Nephron (organoid): Measurements from ENCODE around the gene TFAP2B.
A peak's percentile ranks its signal among the peaks of the same experiment; 100 is the strongest.

ENCODE experiments used
- H3K27ac Mint-ChIP-seq, 3 experiments: 2 replicates each; pipeline ENCODE4 v1.8.0; 2020; ENCODE audit warnings: mixed read lengths in 3 of 3, mild to moderate bottlenecking in 2 of 3, moderate library complexity in 1 of 3
- H3K27me3 Mint-ChIP-seq: 2 replicates; pipeline ENCODE4 v1.8.0; 2021; ENCODE audit warnings: low read depth, mild to moderate bottlenecking, moderate library complexity, mixed read lengths
- H3K36me3 Mint-ChIP-seq: 2 replicates; pipeline ENCODE4 v1.8.0; 2020; ENCODE audit warnings: low read depth, mixed read lengths
- H3K4me1 Mint-ChIP-seq: 2 replicates; pipeline ENCODE4 v1.8.0; 2020; ENCODE audit warnings: mixed read lengths
- H3K4me3 Mint-ChIP-seq, 3 experiments: 2 replicates each; pipeline ENCODE4 v1.8.0; 2020; ENCODE audit warnings: mild to moderate bottlenecking in 3 of 3, mixed read lengths in 3 of 3, moderate library complexity in 2 of 3
- H3K9me3 Mint-ChIP-seq: 2 replicates; pipeline ENCODE4 v1.8.0; 2020; ENCODE audit warnings: mixed read lengths
- CTCF ChIP-seq, 3 experiments: fragments of 200-600 bp; sonication (generic); IDR thresholded peaks; one replicate each; pipeline ENCODE4 v1.5.0; 2021; ENCODE audit warnings: antibody characterized with exemption in 3 of 3; ENCODE audit not compliant: unreplicated experiment in 3 of 3

TFAP2B gene

GRCh38 chr6:50840112-50840810, 21.6 kb downstream of the TFAP2B start:
- Mint-ChIP-seq H3K4me1 (peaks cover 10% of the 10 kb centered on the region), H3K27ac (no peak overlapping the region), H3K4me3 (no peak overlapping the region), H3K27me3 (peaks cover 100% of the 10 kb centered on the region), H3K36me3 (peaks cover 10% of the 10 kb centered on the region), H3K9me3 (peaks cover 6% of the 10 kb centered on the region)
- TF ChIP-seq CTCF (IDR thresholded peaks at IDR 0.05; ENCODE audit: unreplicated experiment in 3 of 3), result no peak

GRCh38 chr6:50840811-50841192, 22.1 kb downstream of the TFAP2B start:
- peaks cover 4% of the 10 kb centered on the region for H3K9me3 Mint-ChIP-seq
- H3K4me1 Mint-ChIP-seq, result peaks cover 15% of the 10 kb centered on the region
- peaks cover 10% of the 10 kb centered on the region for H3K36me3 Mint-ChIP-seq
- peaks cover 100% of the 10 kb centered on the region for H3K27me3 Mint-ChIP-seq
- no peak overlapping the region for H3K27ac Mint-ChIP-seq
- no peak for TF ChIP-seq CTCF (IDR thresholded peaks at IDR 0.05; ENCODE audit: unreplicated experiment in 3 of 3)
- H3K4me3 Mint-ChIP-seq, result no peak overlapping the region

GRCh38 chr6:50842446-50842845, 23.8 kb downstream of the TFAP2B start:
- Mint-ChIP-seq H3K36me3 (peaks cover 6% of the 10 kb centered on the region), H3K4me3 (no peak overlapping the region), H3K9me3 (peaks cover under 1% of the 10 kb centered on the region), H3K27me3 (peaks cover 100% of the 10 kb centered on the region), H3K27ac (peak overlapping the region in 1 of 3 experiments; percentile 74), H3K4me1 (peaks cover 15% of the 10 kb centered on the region)
- TF ChIP-seq CTCF (IDR thresholded peaks at IDR 0.05; ENCODE audit: unreplicated experiment in 3 of 3), result no peak

- TF ChIP-seq CTCF (IDR thresholded peaks at IDR 0.05; ENCODE audit: unreplicated experiment in 3 of 3), result no peak
- H3K4me3 Mint-ChIP-seq, result peak overlapping the region in 1 of 3 experiments; percentile 45
- no peaks in the 10 kb centered on the region for H3K9me3 Mint-ChIP-seq
- H3K4me1 Mint-ChIP-seq, result peaks cover 15% of the 10 kb centered on the region
- H3K36me3 Mint-ChIP-seq, result peaks cover 4% of the 10 kb centered on the region
- H3K27me3 Mint-ChIP-seq, result peaks cover 100% of the 10 kb centered on the region
- no peak overlapping the region for H3K27ac Mint-ChIP-seq
Measured at GRCh38 chr6:50842861-50843384, 24.3 kb downstream of the TFAP2B start.

- no peak for TF ChIP-seq CTCF (IDR thresholded peaks at IDR 0.05; ENCODE audit: unreplicated experiment in 3 of 3)
- Mint-ChIP-seq H3K9me3 (no peaks in the 10 kb centered on the region), H3K4me1 (peaks cover 15% of the 10 kb centered on the region), H3K27me3 (peaks cover 100% of the 10 kb centered on the region), H3K4me3 (no peak overlapping the region), H3K27ac (no peak overlapping the region), H3K36me3 (no peaks in the 10 kb centered on the region)
Measured at GRCh38 chr6:50843842-50844241, 25.2 kb downstream of the TFAP2B start.
